ENCODE measurements around the gene MDC1. TPM values are rescaled to one million over a fixed set of nuclear protein-coding genes. Genes with fewer than 3 reads are reported as not detected.
"Not testable (repeated sequence)": the region's sequence is repeated elsewhere in the genome, so short reads cannot be mapped to it uniquely, and the experiment has no call there.

MDC1 gene, protein sequence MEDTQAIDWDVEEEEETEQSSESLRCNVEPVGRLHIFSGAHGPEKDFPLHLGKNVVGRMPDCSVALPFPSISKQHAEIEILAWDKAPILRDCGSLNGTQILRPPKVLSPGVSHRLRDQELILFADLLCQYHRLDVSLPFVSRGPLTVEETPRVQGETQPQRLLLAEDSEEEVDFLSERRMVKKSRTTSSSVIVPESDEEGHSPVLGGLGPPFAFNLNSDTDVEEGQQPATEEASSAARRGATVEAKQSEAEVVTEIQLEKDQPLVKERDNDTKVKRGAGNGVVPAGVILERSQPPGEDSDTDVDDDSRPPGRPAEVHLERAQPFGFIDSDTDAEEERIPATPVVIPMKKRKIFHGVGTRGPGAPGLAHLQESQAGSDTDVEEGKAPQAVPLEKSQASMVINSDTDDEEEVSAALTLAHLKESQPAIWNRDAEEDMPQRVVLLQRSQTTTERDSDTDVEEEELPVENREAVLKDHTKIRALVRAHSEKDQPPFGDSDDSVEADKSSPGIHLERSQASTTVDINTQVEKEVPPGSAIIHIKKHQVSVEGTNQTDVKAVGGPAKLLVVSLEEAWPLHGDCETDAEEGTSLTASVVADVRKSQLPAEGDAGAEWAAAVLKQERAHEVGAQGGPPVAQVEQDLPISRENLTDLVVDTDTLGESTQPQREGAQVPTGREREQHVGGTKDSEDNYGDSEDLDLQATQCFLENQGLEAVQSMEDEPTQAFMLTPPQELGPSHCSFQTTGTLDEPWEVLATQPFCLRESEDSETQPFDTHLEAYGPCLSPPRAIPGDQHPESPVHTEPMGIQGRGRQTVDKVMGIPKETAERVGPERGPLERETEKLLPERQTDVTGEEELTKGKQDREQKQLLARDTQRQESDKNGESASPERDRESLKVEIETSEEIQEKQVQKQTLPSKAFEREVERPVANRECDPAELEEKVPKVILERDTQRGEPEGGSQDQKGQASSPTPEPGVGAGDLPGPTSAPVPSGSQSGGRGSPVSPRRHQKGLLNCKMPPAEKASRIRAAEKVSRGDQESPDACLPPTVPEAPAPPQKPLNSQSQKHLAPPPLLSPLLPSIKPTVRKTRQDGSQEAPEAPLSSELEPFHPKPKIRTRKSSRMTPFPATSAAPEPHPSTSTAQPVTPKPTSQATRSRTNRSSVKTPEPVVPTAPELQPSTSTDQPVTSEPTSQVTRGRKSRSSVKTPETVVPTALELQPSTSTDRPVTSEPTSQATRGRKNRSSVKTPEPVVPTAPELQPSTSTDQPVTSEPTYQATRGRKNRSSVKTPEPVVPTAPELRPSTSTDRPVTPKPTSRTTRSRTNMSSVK (N-terminal part only)
- total RNA-seq (10 to 100 TPM; 60.7 to 73.5 TPM), polyA plus RNA-seq (1 to 10 TPM in 1 of 2 donors, not detected in 1; 9.8 TPM)

- Histone ChIP-seq H3K27me3 (ENCODE audit: insufficient read depth, low read length) (no peaks in the 10 kb centered on the region), H3K9me3 (ENCODE audit: control insufficient read depth in 1 of 2, low read length in 2 of 2) (no peaks in the 10 kb centered on the region), H3K27ac (ENCODE audit: low read depth, low read length) (peak within 1 kb of the TSS; percentile 69), H3K4me3 (ENCODE audit: low read length in 2 of 2) (peak within 1 kb of the TSS; percentile 67 to 80), H3K36me3 (ENCODE audit: insufficient read depth, low read length) (peaks cover 18% of the 10 kb centered on the region), H3K4me1 (ENCODE audit: insufficient read depth, low read length) (peaks cover 40% of the 10 kb centered on the region)
- peaks cover 22 to 70% (median 44%) of the 10 kb centered on the region in 4 donors for H3K4me1 Mint-ChIP-seq
- POLR2A ChIA-PET (ENCODE audit: partially characterized antibody), result interaction anchor here (0.7 to 47.0 kb wide), 33 partner anchors 9 to 1255 kb away, joined by 3 to 1474 read pairs (median 4); partner anchors contain the start of genes ABCF1, ATAT1, BAG6 and C6orf136
- peaks cover 0 to 2% (median 0%) of the 10 kb centered on the region in 8 donors for H3K9me3 Mint-ChIP-seq
- intact Hi-C loops (cut with micrococcal nuclease), result loop anchor here (1.0 kb wide), 5 partner anchors 30 to 201 kb away; partner anchors contain the start of genes GNL1, MRPS18B and PPP1R10
- CTCF ChIA-PET (ENCODE audit: partially characterized antibody), result interaction anchor here (0.5 to 23.1 kb wide), 11 partner anchors 12 to 235 kb away, joined by 3 to 865 read pairs (median 3); partner anchors contain the start of gene DHX16
- no peaks in the 10 kb centered on the region for H3K27me3 Mint-ChIP-seq
- H3K36me3 Mint-ChIP-seq, result peaks cover 27 to 59% of the 10 kb centered on the region in 2 donors
- DNase-seq, result peak; percentile 99 to 100 (median 100)
- H3K27ac Mint-ChIP-seq, result peak within 1 kb of the TSS; percentile 96 to 100 (median 98)
- H3K4me3 Mint-ChIP-seq, result peak within 1 kb of the TSS; percentile 88 to 99 (median 98)
These were observed at the start of gene MDC1 for GRCh38 chr6:30717129-30717844. Gene MDC1 (minus strand): TSS chr6:30717281. CDS start chr6:30715175, 2,106 bp downstream.

DNA sequence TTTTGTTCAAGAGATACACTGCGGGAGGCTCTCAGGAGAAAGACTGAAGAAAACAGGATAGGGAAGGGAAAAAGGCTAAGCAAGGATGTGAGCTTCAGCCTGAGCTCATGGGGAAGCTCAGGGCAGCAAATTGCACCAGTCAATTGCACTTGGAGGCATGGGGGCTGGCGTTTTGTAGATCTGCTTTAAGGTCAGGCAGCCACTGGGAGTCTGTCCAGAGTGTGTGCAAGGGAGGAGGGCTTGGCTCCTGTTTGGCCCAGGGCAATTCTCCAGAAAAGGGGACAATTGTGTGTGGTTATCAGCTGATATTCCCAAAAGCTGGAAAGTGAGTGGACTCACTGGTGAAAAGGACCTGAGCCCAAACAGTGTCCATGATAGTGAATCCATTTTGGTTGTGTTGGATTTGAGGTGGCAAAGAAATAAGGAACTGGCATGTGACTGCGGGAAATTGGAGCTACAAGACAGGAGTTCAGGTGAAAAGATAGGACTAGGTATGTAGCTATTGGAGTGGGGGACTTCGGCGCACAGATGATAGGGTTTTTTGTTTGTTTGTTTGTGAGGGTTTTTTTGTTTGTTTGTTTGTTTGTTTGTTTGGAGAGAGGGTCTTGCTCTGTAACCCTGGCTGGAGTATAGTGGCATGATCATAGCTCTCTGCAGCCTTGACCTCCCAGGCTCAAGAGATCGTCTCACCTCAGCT lies 49.5 kb upstream of the MDC1 start:
- H3K27me3 Mint-ChIP-seq, result no peaks in the 10 kb centered on the region
- H3K27ac Mint-ChIP-seq, result peak overlapping the region in 1 of 7 donors; percentile 35
- Histone ChIP-seq H3K27ac (ENCODE audit: low read depth, low read length) (no peak overlapping the region), H3K4me3 (ENCODE audit: low read length in 2 of 2) (no peak overlapping the region), H3K9me3 (ENCODE audit: control insufficient read depth in 1 of 2, low read length in 2 of 2) (no peaks in the 10 kb centered on the region), H3K4me1 (ENCODE audit: insufficient read depth, low read length) (peaks cover 48% of the 10 kb centered on the region), H3K27me3 (ENCODE audit: insufficient read depth, low read length) (no peaks in the 10 kb centered on the region), H3K36me3 (ENCODE audit: insufficient read depth, low read length) (no peaks in the 10 kb centered on the region)
- no peaks in the 10 kb centered on the region for H3K36me3 Mint-ChIP-seq
- ChIA-PET CTCF (ENCODE audit: partially characterized antibody) (interaction anchor here (1.1 to 2.2 kb wide), 4 partner anchors 10 to 313 kb away, joined by 4 to 8 read pairs (median 4); no protein-coding TSS in a partner anchor), POLR2A (ENCODE audit: partially characterized antibody) (interaction anchor here (0.6 to 1.8 kb wide), 4 partner anchors 10 to 27 kb away, joined by 3 to 6 read pairs (median 3); partner anchors contain the start of genes FLOT1 and IER3)
- intact Hi-C loops (cut with micrococcal nuclease), result no loop called here
- peaks cover 0 to under 1% (median 0%) of the 10 kb centered on the region in 8 donors for H3K9me3 Mint-ChIP-seq
- peak overlapping the region in 3 of 8 donors; percentile 2 to 43 (median 10) for H3K4me3 Mint-ChIP-seq
- H3K4me1 Mint-ChIP-seq, result peaks cover 44 to 66% (median 53%) of the 10 kb centered on the region in 4 donors
- no peak for DNase-seq

DNA sequence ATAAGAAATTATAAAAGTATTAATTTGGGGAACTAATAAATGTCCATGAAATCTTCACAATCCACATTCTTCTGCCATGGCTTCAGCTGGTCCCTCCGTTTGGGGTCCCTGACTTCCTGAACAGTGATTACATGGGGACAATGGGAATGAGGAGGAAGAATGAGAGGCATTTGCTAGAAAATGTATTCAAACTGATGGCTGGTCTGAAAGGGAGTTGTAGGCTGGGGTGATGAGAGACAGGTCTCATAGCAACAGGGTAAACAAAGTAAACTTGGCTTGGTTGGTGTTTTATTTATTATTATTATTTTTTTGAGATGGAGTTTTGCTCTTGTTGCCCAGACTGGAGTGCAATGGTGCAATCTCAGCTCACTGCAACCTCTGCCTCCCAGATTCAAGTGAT lies 48.4 kb upstream of the MDC1 start:
- POLR2A ChIA-PET (ENCODE audit: partially characterized antibody), result interaction anchor here (1.8 kb wide), 1 partner anchor 19 kb away, joined by 3 read pairs; no protein-coding TSS in a partner anchor
- DNase-seq; H3K27me3 ChIP-seq (ENCODE audit: insufficient read depth, low read length); H3K4me3 ChIP-seq (ENCODE audit: low read length in 2 of 2); intact Hi-C loops (cut with micrococcal nuclease); H3K9me3 Mint-ChIP-seq; H3K27ac ChIP-seq (ENCODE audit: low read depth, low read length); H3K36me3 ChIP-seq (ENCODE audit: insufficient read depth, low read length); H3K4me3 Mint-ChIP-seq; H3K27me3 Mint-ChIP-seq; H3K9me3 ChIP-seq (ENCODE audit: control insufficient read depth in 1 of 2, low read length in 2 of 2); H3K27ac Mint-ChIP-seq; H3K36me3 Mint-ChIP-seq: not testable (repeated sequence)
- H3K4me1 ChIP-seq (ENCODE audit: insufficient read depth, low read length), result peaks cover 44% of the 10 kb centered on the region
- CTCF ChIA-PET (ENCODE audit: partially characterized antibody), result interaction anchor here (2.2 kb wide), 1 partner anchor 314 kb away, joined by 5 read pairs; no protein-coding TSS in a partner anchor
- H3K4me1 Mint-ChIP-seq, result peaks cover 41 to 60% (median 49%) of the 10 kb centered on the region in 4 donors

DNA sequence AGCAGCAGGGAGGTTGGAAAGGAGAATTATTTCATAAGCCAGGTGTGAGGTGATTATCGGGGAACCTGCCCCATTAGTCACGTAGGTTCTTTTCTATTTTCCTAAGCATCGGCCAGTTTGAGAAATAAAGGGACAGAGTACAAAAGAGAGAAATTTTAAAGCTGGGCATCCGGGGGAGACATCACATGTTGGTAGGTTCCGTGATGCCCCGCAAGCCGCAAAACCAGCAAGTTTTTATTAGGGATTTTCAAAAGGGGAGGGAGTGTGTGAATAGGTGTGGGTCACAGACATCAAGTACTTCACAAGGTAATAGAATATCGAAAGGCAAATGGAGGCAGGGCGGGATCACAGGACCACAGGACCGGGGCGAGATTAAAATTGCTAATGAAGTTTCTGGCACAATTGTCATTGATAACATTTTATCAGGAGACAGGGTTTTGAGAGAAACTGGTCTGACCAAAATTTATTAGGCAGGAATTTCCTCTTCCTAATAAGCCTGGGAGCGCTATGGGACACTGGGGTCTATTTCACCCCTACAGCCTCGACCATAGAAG lies 47.5 kb upstream of the MDC1 start:
- H3K27me3 ChIP-seq (ENCODE audit: insufficient read depth, low read length); intact Hi-C loops (cut with micrococcal nuclease); DNase-seq; H3K9me3 Mint-ChIP-seq; H3K27ac ChIP-seq (ENCODE audit: low read depth, low read length); CTCF ChIA-PET (ENCODE audit: partially characterized antibody); H3K36me3 Mint-ChIP-seq; H3K9me3 ChIP-seq (ENCODE audit: control insufficient read depth in 1 of 2, low read length in 2 of 2); H3K27me3 Mint-ChIP-seq; H3K36me3 ChIP-seq (ENCODE audit: insufficient read depth, low read length); H3K4me3 ChIP-seq (ENCODE audit: low read length in 2 of 2): not testable (repeated sequence)
- Mint-ChIP-seq H3K4me1 (peaks cover 34 to 51% (median 41%) of the 10 kb centered on the region in 4 donors), H3K27ac (peak overlapping the region in 3 of 7 donors; percentile 2 to 52 (median 10)), H3K4me3 (peak overlapping the region in 1 of 8 donors; percentile 59)
- peaks cover 35% of the 10 kb centered on the region for H3K4me1 ChIP-seq (ENCODE audit: insufficient read depth, low read length)
- POLR2A ChIA-PET (ENCODE audit: partially characterized antibody), result interaction anchor here (1.8 kb wide), 1 partner anchor 18 kb away, joined by 3 read pairs; no protein-coding TSS in a partner anchor

DNA sequence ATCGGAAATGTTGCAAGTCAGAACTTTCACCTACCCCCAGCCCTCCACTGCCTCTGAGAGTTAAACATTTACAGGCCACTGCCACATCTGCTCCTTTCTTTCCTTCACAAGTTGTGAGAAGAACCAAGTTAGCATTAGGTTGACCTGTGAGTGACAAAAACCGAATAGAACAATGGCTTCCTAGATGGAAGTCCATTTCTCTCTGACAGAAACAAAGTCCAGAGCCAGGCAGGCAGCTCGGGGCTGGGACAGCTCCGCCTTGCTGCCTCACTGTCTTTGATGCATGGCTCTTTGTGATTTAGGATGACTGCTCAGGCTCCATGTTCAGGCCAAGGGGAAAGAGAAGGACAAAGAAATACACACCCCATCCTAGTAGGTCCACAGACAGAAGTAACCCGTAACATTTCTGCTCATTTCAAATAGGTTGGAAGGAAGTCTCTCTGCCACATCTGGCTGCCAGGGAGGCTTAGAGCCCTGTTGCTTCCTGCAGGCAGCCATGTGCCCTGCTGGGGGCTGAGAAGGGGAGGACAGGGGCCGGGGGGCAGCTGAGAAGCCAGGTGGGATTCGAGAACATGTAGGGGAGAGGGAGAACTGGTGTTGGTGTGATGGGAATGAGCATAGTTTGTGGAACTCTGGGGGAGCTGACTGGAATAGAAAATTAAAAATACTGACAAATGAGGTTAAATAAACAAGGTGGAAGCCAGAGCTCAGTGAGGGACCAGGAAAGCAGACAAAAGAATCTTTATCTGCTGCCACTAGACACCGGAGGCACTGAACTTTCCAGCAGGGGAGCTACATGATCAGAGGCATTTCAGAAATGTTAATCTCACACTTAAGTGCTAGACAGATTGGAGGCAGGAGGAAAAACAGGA lies 46.8 kb upstream of the MDC1 start:
- peak overlapping the region in 3 of 8 donors; percentile 13 to 64 (median 48) for H3K4me3 Mint-ChIP-seq
- Histone ChIP-seq H3K27ac (ENCODE audit: low read depth, low read length) (no peak overlapping the region), H3K36me3 (ENCODE audit: insufficient read depth, low read length) (no peaks in the 10 kb centered on the region)

More for the DNA sequence above, 46.8 kb upstream of the MDC1 start:
- intact Hi-C loops (cut with micrococcal nuclease), result no loop called here
- H3K27me3 ChIP-seq (ENCODE audit: insufficient read depth, low read length), result no peaks in the 10 kb centered on the region
- ChIA-PET CTCF (ENCODE audit: partially characterized antibody) (no interaction called here), POLR2A (ENCODE audit: partially characterized antibody) (interaction anchor here (1.8 kb wide), 1 partner anchor 17 kb away, joined by 3 read pairs; no protein-coding TSS in a partner anchor)
- H3K9me3 ChIP-seq (ENCODE audit: control insufficient read depth in 1 of 2, low read length in 2 of 2), result no peaks in the 10 kb centered on the region
- no peak for DNase-seq
- Mint-ChIP-seq H3K27ac (peak overlapping the region in 6 of 7 donors; percentile 2 to 55 (median 20)), H3K27me3 (no peaks in the 10 kb centered on the region), H3K36me3 (no peaks in the 10 kb centered on the region), H3K4me1 (peaks cover 28 to 43% (median 34%) of the 10 kb centered on the region in 4 donors), H3K9me3 (no peaks in the 10 kb centered on the region)
- H3K4me3 ChIP-seq (ENCODE audit: low read length in 2 of 2), result no peak overlapping the region
- H3K4me1 ChIP-seq (ENCODE audit: insufficient read depth, low read length), result peaks cover 28% of the 10 kb centered on the region

All from CD4-positive, alpha-beta memory T cell (primary cell).